HepG2 (cell line): ENCODE results near the gene SMCO4. TPM values are rescaled to one million over a fixed set of nuclear protein-coding genes. Genes with fewer than 3 reads are reported as not detected.

Experiments used
- ADNP ChIP-seq: sonication (generic); formaldehyde crosslinking; IDR thresholded peaks from 2 replicates; pipeline ENCODE4 v1.4.0; 2020; ENCODE audit warnings: missing genetic modification reagents
- AKAP8 ChIP-seq: sonication (generic); formaldehyde crosslinking; IDR thresholded peaks from 2 replicates; pipeline ENCODE4 v1.5.1; 2020; ENCODE audit warnings: mild to moderate bottlenecking, missing genetic modification reagents
- BCL6 ChIP-seq: IDR thresholded peaks from 2 replicates; pipeline ENCODE4 v1.6.1; 2016; ENCODE audit warnings: missing genetic modification reagents, missing compliant biosample characterization
- CBFB ChIP-seq: sonication (generic); formaldehyde crosslinking; IDR thresholded peaks from 2 replicates; pipeline ENCODE4 v1.4.0; 2020; ENCODE audit warnings: missing genetic modification reagents
- ELF4 ChIP-seq: sonication (generic); formaldehyde crosslinking; IDR thresholded peaks from 2 replicates; pipeline ENCODE4 v1.5.0; 2020; ENCODE audit warnings: missing genetic modification reagents, mild to moderate bottlenecking, moderate library complexity, borderline replicate concordance
- FOSL2 ChIP-seq: sonication (generic); formaldehyde crosslinking; IDR thresholded peaks from 2 replicates; pipeline ENCODE4 v1.4.0; 2020; ENCODE audit warnings: missing genetic modification reagents
- FOXK1 ChIP-seq: sonication (generic); formaldehyde crosslinking; IDR thresholded peaks from 2 replicates; pipeline ENCODE4 v1.4.0; 2020; ENCODE audit warnings: low read depth, missing genetic modification reagents, borderline replicate concordance
- HOXA9 ChIP-seq: sonication (generic); formaldehyde crosslinking; IDR thresholded peaks from 2 replicates; pipeline ENCODE4 v1.8.1; 2022; ENCODE audit warnings: missing genetic modification reagents, mild to moderate bottlenecking, moderate library complexity, borderline replicate concordance
- KDM2A ChIP-seq: sonication (generic); formaldehyde crosslinking; IDR thresholded peaks from 2 replicates; pipeline ENCODE4 v1.4.0; 2020; ENCODE audit warnings: low read depth, missing genetic modification reagents, borderline replicate concordance
- MIXL1 ChIP-seq: IDR thresholded peaks from 2 replicates; pipeline ENCODE4 v1.6.1; 2016
- NCOR1 ChIP-seq: fragments of 200-600 bp; sonication (generic); IDR thresholded peaks from 2 replicates; pipeline ENCODE4 v1.7.0; 2017; ENCODE audit warnings: antibody characterized with exemption, low read length, borderline replicate concordance
- PAWR ChIP-seq: sonication (generic); formaldehyde crosslinking; IDR thresholded peaks from 2 replicates; pipeline ENCODE4 v1.4.0; 2020; ENCODE audit warnings: missing genetic modification reagents, mild to moderate bottlenecking, borderline replicate concordance
- RBM22 ChIP-seq: fragments of 200-400 bp; formaldehyde crosslinking; optimal IDR thresholded peaks from 2 replicates; pipeline ENCODE3; 2017; ENCODE audit warnings: mild to moderate bottlenecking, low read length, moderate library complexity
- ZBTB20 ChIP-seq: sonication (generic); formaldehyde crosslinking; IDR thresholded peaks from 2 replicates; pipeline ENCODE4 v1.8.1; 2023; ENCODE audit warnings: missing genetic modification reagents, low read depth, mild to moderate bottlenecking, borderline replicate concordance
- ZFY ChIP-seq: sonication (generic); formaldehyde crosslinking; IDR thresholded peaks from 2 replicates; pipeline ENCODE4 v1.4.0; 2020; ENCODE audit warnings: missing genetic modification reagents
- ZMYM3 ChIP-seq: sonication (generic); formaldehyde crosslinking; IDR thresholded peaks from 2 replicates; pipeline ENCODE4 v1.5.1; 2020; ENCODE audit warnings: mild to moderate bottlenecking, missing genetic modification reagents
- ZNF543 ChIP-seq: sonication (generic); formaldehyde crosslinking; IDR thresholded peaks from 2 replicates; pipeline ENCODE4 v1.4.0; 2020; ENCODE audit warnings: mild to moderate bottlenecking, missing genetic modification reagents
- ZNF549 ChIP-seq: sonication (generic); formaldehyde crosslinking; IDR thresholded peaks from 2 replicates; pipeline ENCODE4 v1.5.0; 2020; ENCODE audit warnings: missing genetic modification reagents
- polyA plus RNA-seq, 8 experiments: library from polyadenylated mRNA; depleted of rRNA in 3 of 8; stranded (reverse) in 7 of 8; unstranded in 1 of 8; fragments of >200 nt; fragmentation: Illumina TruSeq in 4 of 8; extraction: Trizol in 4 of 8; gene quantifications; 2 replicates each; pipeline versions ENCODE4 v1.2.1 to v1.2.3, GENCODE V29; 2011 to 2016; ENCODE audit warnings: low read depth in 4 of 8, missing spikeins in 1 of 8, mixed read lengths in 1 of 8; ENCODE audit not compliant: insufficient read depth in 1 of 8
- total RNA-seq, 5 experiments: library from RNA; depleted of rRNA; stranded (reverse); fragments of >200 nt; fragmentation: Illumina TruSeq; extraction: Trizol; gene quantifications; 2 replicates each; pipeline ENCODE4 v1.2.3, GENCODE V29; 2016; ENCODE audit warnings: low read depth in 1 of 5
- TF ChIP-seq, protein P1 (sequence below): sonication (generic); formaldehyde crosslinking; IDR thresholded peaks from 2 replicates; pipeline ENCODE4 v1.5.0; 2020; ENCODE audit warnings: missing genetic modification reagents
- TF ChIP-seq, protein P2 (sequence below), 2 experiments: IDR thresholded peaks; 2 replicates each; pipeline ENCODE4 v1.6.1; 2011 to 2012; ENCODE audit warnings: low read length in 2 of 2, borderline replicate concordance in 1 of 2, low read depth in 1 of 2, mild to moderate bottlenecking in 1 of 2, moderate library complexity in 1 of 2
- TF ChIP-seq, protein P3 (sequence below): sonication (generic); formaldehyde crosslinking; IDR thresholded peaks from 2 replicates; pipeline ENCODE4 v1.9.0; 2022; ENCODE audit warnings: missing genetic modification reagents, mild to moderate bottlenecking, borderline replicate concordance
- TF ChIP-seq, protein P4 (sequence below): sonication (generic); formaldehyde crosslinking; IDR thresholded peaks from 2 replicates; pipeline ENCODE4 v1.4.0; 2020; ENCODE audit warnings: mild to moderate bottlenecking, missing genetic modification reagents

Gene SMCO4
- total and polyA plus RNA-seq, 2 of the 13 experiments (the other 11 are each of a cell fraction or from before 2014, with no cell fraction given) = 10.6 to 28.5 TPM

DNA sequence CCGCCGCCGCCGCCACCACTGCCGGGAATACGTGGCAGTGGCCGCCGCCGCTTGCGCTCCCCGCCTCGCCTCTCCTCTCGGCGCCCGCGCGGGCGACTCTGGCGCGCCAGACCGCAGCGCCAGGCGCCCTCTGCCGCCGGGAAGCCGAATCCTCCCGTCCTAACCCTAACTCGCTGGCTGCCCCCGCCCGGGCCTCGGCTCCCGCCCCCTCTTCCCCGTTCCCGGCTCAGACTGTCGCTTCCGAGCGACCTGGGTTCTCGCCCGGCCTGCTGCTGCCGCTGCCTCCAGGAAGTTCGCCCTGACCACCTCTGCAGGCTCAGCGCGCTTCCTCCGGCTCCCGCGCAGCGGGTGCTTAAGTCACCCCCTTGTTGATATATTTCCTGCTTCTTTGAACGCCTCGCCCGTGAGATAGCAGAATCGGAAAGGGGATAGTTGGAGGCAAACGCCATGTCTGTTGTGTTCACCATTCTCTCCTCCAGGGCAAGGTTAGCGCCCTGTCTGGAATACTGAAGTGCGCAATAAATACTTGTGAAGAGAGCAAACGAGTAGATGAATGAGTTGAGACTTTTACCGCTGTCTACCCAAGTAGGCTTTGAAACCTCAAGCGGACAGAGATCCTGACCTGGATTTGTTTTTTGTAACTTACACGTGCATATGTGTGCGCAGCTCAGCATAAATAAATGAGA lies at the start of gene SMCO4 (continued):
- TF ChIP-seq HOXA9 (CRISPR knock-in tag) = 0 out of 2 replicates have a peak, but pooled peaks have one; percentile 47
- 0 out of 2 replicates have a peak, but pooled peaks have one; percentile 32 for TF ChIP-seq MIXL1 (CRISPR knock-in tag)
- TF ChIP-seq RBM22 = no peak
- TF ChIP-seq NCOR1 = no peak
- no peak for TF ChIP-seq ELF4 (CRISPR knock-in tag)
- peak; percentile 48; the same call in 1 of the 2 replicates for TF ChIP-seq ZBTB20
- TF ChIP-seq ZMYM3 (CRISPR knock-in tag) = peak; percentile 100
- TF ChIP-seq, protein P1, sequence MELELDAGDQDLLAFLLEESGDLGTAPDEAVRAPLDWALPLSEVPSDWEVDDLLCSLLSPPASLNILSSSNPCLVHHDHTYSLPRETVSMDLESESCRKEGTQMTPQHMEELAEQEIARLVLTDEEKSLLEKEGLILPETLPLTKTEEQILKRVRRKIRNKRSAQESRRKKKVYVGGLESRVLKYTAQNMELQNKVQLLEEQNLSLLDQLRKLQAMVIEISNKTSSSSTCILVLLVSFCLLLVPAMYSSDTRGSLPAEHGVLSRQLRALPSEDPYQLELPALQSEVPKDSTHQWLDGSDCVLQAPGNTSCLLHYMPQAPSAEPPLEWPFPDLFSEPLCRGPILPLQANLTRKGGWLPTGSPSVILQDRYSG (CRISPR knock-in tag) = no peak
- TF ChIP-seq, protein P2, sequence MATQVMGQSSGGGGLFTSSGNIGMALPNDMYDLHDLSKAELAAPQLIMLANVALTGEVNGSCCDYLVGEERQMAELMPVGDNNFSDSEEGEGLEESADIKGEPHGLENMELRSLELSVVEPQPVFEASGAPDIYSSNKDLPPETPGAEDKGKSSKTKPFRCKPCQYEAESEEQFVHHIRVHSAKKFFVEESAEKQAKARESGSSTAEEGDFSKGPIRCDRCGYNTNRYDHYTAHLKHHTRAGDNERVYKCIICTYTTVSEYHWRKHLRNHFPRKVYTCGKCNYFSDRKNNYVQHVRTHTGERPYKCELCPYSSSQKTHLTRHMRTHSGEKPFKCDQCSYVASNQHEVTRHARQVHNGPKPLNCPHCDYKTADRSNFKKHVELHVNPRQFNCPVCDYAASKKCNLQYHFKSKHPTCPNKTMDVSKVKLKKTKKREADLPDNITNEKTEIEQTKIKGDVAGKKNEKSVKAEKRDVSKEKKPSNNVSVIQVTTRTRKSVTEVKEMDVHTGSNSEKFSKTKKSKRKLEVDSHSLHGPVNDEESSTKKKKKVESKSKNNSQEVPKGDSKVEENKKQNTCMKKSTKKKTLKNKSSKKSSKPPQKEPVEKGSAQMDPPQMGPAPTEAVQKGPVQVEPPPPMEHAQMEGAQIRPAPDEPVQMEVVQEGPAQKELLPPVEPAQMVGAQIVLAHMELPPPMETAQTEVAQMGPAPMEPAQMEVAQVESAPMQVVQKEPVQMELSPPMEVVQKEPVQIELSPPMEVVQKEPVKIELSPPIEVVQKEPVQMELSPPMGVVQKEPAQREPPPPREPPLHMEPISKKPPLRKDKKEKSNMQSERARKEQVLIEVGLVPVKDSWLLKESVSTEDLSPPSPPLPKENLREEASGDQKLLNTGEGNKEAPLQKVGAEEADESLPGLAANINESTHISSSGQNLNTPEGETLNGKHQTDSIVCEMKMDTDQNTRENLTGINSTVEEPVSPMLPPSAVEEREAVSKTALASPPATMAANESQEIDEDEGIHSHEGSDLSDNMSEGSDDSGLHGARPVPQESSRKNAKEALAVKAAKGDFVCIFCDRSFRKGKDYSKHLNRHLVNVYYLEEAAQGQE (IDR thresholded peaks at IDR 0.05; ENCODE audit: borderline replicate concordance in 1 of 2, low read depth in 1 of 2, low read length in 2 of 2) = peak in 1 of 2 experiments; percentile 7; a peak in 1 of 4 replicates
- peak; percentile 57; the same call in 1 of the 2 replicates for TF ChIP-seq CBFB
- TF ChIP-seq FOXK1 (CRISPR knock-in tag) = peak; percentile 56; the same call in 1 of the 2 replicates
- TF ChIP-seq ZNF543 (CRISPR knock-in tag) = peak; percentile 63; the same call in 1 of the 2 replicates
- peak; percentile 93 for TF ChIP-seq KDM2A (CRISPR knock-in tag)
- TF ChIP-seq, protein P3, sequence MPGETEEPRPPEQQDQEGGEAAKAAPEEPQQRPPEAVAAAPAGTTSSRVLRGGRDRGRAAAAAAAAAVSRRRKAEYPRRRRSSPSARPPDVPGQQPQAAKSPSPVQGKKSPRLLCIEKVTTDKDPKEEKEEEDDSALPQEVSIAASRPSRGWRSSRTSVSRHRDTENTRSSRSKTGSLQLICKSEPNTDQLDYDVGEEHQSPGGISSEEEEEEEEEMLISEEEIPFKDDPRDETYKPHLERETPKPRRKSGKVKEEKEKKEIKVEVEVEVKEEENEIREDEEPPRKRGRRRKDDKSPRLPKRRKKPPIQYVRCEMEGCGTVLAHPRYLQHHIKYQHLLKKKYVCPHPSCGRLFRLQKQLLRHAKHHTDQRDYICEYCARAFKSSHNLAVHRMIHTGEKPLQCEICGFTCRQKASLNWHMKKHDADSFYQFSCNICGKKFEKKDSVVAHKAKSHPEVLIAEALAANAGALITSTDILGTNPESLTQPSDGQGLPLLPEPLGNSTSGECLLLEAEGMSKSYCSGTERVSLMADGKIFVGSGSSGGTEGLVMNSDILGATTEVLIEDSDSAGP (CRISPR knock-in tag) = peak; percentile 44; the same call in 1 of the 2 replicates
- TF ChIP-seq, protein P4, sequence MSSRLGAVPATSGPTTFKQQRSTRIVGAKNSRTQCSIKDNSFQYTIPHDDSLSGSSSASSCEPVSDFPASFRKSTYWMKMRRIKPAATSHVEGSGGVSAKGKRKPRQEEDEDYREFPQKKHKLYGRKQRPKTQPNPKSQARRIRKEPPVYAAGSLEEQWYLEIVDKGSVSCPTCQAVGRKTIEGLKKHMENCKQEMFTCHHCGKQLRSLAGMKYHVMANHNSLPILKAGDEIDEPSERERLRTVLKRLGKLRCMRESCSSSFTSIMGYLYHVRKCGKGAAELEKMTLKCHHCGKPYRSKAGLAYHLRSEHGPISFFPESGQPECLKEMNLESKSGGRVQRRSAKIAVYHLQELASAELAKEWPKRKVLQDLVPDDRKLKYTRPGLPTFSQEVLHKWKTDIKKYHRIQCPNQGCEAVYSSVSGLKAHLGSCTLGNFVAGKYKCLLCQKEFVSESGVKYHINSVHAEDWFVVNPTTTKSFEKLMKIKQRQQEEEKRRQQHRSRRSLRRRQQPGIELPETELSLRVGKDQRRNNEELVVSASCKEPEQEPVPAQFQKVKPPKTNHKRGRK (CRISPR knock-in tag) = no peak
- no peak for TF ChIP-seq ZNF549
- peak; percentile 97 for TF ChIP-seq ADNP (CRISPR knock-in tag)
- TF ChIP-seq ZFY (CRISPR knock-in tag) = peak; percentile 12
- TF ChIP-seq FOSL2 (CRISPR knock-in tag) = peak; percentile 56
- TF ChIP-seq BCL6 (CRISPR knock-in tag) = peak; percentile 44
- TF ChIP-seq PAWR (CRISPR knock-in tag) = 0 out of 2 replicates have a peak, but pooled peaks have one; percentile 40
- TF ChIP-seq AKAP8 (CRISPR knock-in tag) = peak; percentile 51; the same call in 1 of the 2 replicates
